GM12801 (cell line): ENCODE results near the gene SPEF2.

Experiments used
- CTCF ChIP-seq: IDR thresholded peaks from one replicate; pipeline ENCODE4 v1.5.1; 2011; ENCODE audit warnings: control low read depth; ENCODE audit not compliant: insufficient read length; ENCODE audit errors: extremely low read depth

SPEF2 gene

GRCh38 chr5:35736280-35736679, 118.6 kb downstream of the SPEF2 start:
- no peak for TF ChIP-seq CTCF

GRCh38 chr5:35741126-35741716, 123.6 kb downstream of the SPEF2 start:
- no peak for TF ChIP-seq CTCF

- TF ChIP-seq CTCF = no peak
These were observed 124.3 kb downstream of the SPEF2 start for GRCh38 chr5:35741971-35742370.

- no peak for TF ChIP-seq CTCF
These were observed 126.0 kb downstream of the SPEF2 start for GRCh38 chr5:35743644-35744043.

- no peak for TF ChIP-seq CTCF
These were observed 127.5 kb downstream of the SPEF2 start for GRCh38 chr5:35745193-35745592.

- TF ChIP-seq CTCF = no peak
These were observed 128.0 kb downstream of the SPEF2 start for GRCh38 chr5:35745660-35746059.

GRCh38 chr5:35752012-35752411, 134.3 kb downstream of the SPEF2 start:
- TF ChIP-seq CTCF = no peak
